Peyer's patch (tissue), 4 donors: Measurements from ENCODE around the gene PHAX. TPM values are rescaled to one million over a fixed set of nuclear protein-coding genes. Genes with fewer than 3 reads are reported as not detected.

Experiments
- DNase-seq, 3 donors: peaks; one replicate each; pipeline ENCODE4 v3.0.0-alpha.2; 2017 to 2019
- H3K27ac ChIP-seq, 4 donors: fragments of 200-600 bp; sonication (generic); one replicate each; pipeline ENCODE4 v1.5.1; 2016 to 2019
- H3K27me3 ChIP-seq, 2 donors: fragments of 200-600 bp; sonication (generic); one replicate each; pipeline ENCODE4 v1.5.1; 2019
- H3K36me3 ChIP-seq, 3 donors: fragments of 200-600 bp; sonication (generic); one replicate each; pipeline ENCODE4 v1.5.1; 2016 to 2019
- H3K4me1 ChIP-seq, 4 donors: fragments of 200-600 bp; sonication (generic); one replicate each; pipeline ENCODE4 v1.5.1; 2016 to 2019
- H3K4me3 ChIP-seq, 4 donors: fragments of 200-600 bp; sonication (generic); 1 replicate in 3 of 4; 2 replicates in 1 of 4; pipeline ENCODE4 v1.5.1; 2016 to 2019; ENCODE audit warnings: mild to moderate bottlenecking in 1 of 4
- H3K9me3 ChIP-seq, 4 donors: fragments of 200-600 bp; sonication (generic); one replicate each; pipeline ENCODE4 v1.5.1; 2016 to 2019; ENCODE audit warnings: mild to moderate bottlenecking in 1 of 4
- POLR2A ChIP-seq, 2 donors: fragments of 450-650 bp; IDR thresholded peaks; one replicate each; pipeline ENCODE4 v1.5.1; 2017; ENCODE audit warnings: antibody characterized with exemption in 2 of 2, mild to moderate bottlenecking in 2 of 2, moderate library complexity in 2 of 2
- total RNA-seq, 4 donors: library from RNA; depleted of rRNA; stranded (reverse); fragments of >200 nt; gene quantifications; one replicate each; pipeline ENCODE4 v1.1.0, GENCODE V29; 2016
- TF ChIP-seq, protein P1 (sequence below), 6 experiments: fragments of 450-650 bp in 4 of 6; fragments of 200-600 bp in 2 of 6; sonication (generic) in 1 of 6; IDR thresholded peaks; one replicate each; pipeline ENCODE4 v1.5.1; 2017 to 2019; ENCODE audit warnings: antibody characterized with exemption in 6 of 6, mild to moderate bottlenecking in 3 of 6, moderate library complexity in 1 of 6

The PHAX gene
- total RNA-seq, 4 donors from 2014 or later: 25.6 to 31.4 (median 27.4) TPM

DNA sequence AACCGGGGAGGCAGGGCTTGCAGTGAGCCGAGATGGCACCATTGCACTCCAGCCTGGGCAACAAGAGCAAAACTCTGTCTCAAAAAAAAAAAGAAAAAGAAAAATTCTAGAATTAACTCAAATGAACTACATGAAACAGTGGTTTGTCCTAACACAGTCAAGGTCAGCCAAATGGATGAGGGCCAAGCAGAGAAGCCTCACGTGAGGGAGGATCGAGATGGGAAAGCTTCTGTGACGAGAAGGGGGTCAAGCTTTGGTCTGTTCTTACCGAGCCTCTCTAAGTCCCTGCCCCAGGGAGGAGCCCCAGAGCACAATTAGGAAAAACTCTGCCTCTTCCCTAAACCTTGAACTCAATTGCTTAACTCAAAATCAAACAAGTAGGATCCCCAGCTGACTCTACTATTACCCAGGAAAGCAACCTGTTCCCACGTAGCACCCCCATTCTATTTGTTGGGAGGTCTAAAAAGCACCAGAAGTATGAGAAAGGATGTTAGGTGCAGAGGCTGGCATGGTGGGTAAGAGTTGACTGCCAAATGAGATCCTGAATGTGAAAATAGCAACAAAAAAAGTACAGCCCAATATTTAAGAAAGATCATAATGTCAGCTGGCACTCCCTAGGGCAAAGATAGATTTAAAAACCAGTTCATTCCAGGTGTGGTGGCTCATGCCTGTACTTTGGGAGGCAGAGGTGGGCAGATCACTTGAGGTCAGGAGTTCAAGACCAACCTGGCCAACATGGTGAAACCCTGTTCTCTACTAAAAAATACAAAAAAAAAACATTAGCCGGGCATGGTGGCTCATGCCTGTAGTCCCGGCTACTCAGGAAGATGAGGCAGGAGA is 13.0 kb upstream of the PHAX start:
- TF ChIP-seq, protein P1, sequence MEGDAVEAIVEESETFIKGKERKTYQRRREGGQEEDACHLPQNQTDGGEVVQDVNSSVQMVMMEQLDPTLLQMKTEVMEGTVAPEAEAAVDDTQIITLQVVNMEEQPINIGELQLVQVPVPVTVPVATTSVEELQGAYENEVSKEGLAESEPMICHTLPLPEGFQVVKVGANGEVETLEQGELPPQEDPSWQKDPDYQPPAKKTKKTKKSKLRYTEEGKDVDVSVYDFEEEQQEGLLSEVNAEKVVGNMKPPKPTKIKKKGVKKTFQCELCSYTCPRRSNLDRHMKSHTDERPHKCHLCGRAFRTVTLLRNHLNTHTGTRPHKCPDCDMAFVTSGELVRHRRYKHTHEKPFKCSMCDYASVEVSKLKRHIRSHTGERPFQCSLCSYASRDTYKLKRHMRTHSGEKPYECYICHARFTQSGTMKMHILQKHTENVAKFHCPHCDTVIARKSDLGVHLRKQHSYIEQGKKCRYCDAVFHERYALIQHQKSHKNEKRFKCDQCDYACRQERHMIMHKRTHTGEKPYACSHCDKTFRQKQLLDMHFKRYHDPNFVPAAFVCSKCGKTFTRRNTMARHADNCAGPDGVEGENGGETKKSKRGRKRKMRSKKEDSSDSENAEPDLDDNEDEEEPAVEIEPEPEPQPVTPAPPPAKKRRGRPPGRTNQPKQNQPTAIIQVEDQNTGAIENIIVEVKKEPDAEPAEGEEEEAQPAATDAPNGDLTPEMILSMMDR (IDR thresholded peaks at IDR 0.05): no peak
- no peak for TF ChIP-seq POLR2A (IDR thresholded peaks at IDR 0.05)
- Histone ChIP-seq H3K9me3 (no peaks in the 10 kb centered on the region), H3K27me3 (no peaks in the 10 kb centered on the region), H3K4me1 (no peaks in the 10 kb centered on the region), H3K36me3 (peaks cover 0 to 8% (median 0%) of the 10 kb centered on the region in 3 donors), H3K4me3 (no peak overlapping the region), H3K27ac (no peak overlapping the region)
- DNase-seq: no peak

DNA sequence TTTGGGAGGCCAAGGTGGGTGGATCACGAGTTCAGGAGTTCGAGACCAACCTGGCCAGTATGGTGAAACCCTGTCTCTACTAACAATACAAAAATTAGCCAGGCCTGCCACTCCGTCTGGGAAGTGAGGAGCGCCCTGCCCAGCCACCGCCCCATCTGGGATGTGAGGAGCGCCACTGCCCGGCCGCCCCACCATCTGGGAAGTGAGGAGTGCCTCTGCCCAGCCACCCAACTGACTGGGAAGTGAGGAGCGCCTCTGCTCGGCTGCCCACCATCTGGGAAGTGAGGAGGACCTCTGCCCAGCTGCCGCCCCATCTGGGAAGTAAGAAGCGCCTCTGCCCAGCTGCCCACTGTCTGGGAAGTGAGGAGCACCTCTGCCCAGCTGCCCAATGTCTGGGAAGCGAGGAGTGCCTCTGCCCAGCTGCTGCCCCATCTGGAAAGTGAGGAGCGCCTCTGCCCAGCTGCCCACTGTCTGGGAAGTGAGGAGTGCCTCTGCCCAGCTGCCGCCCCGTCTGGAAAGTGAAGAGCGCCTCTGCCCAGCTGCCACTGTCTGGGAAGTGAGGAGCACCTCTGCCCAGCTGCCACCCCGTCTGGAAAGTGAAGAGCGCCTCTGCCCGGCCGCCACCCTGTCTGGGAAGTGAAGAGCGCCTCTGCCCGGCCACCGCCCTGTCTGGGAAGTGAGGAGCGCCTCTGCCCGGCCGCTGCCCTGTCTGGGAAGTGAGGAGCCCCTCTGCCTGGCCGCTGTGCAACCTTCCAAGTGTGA is 11.0 kb upstream of the PHAX start:
- Histone ChIP-seq H3K4me3 (no peak overlapping the region), H3K27ac (no peak overlapping the region), H3K9me3 (no peaks in the 10 kb centered on the region), H3K27me3 (no peaks in the 10 kb centered on the region), H3K4me1 (peaks cover 0 to 12% (median 1%) of the 10 kb centered on the region in 4 donors), H3K36me3 (peaks cover 0 to 8% (median 0%) of the 10 kb centered on the region in 3 donors)
- no peak for DNase-seq
- no peak for TF ChIP-seq POLR2A (IDR thresholded peaks at IDR 0.05)
- TF ChIP-seq, protein P1 (IDR thresholded peaks at IDR 0.05): no peak

DNA sequence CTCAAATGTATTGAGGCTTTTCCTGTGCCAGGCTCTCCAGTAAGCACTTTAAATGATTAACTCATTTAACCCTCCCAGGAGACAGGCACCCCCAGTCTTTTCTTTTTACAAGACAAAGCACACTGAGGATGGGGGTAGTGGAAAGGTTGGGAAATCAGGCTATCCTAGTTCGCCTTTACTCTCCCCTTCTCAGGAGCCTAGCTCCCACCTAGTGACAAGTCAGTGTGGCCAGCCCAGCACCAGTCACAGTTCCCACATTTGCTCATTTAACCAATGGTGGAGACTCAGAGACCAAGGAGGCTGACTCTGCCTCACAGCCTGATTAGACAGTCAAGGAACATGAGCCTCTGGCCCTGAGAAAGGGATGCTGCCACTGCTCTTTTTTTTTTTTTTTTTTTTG is 9.2 kb upstream of the PHAX start:
- DNase-seq: no peak
- H3K9me3 ChIP-seq: no peaks in the 10 kb centered on the region
- TF ChIP-seq, protein P1 (IDR thresholded peaks at IDR 0.05): no peak
- TF ChIP-seq POLR2A (IDR thresholded peaks at IDR 0.05): no peak
- H3K27me3 ChIP-seq: no peaks in the 10 kb centered on the region
- H3K27ac ChIP-seq: no peak overlapping the region
- no peak overlapping the region for H3K4me3 ChIP-seq
- peaks cover 0 to 8% (median 0%) of the 10 kb centered on the region in 3 donors for H3K36me3 ChIP-seq
- H3K4me1 ChIP-seq: peaks cover 0 to 12% (median 4%) of the 10 kb centered on the region in 4 donors

DNA sequence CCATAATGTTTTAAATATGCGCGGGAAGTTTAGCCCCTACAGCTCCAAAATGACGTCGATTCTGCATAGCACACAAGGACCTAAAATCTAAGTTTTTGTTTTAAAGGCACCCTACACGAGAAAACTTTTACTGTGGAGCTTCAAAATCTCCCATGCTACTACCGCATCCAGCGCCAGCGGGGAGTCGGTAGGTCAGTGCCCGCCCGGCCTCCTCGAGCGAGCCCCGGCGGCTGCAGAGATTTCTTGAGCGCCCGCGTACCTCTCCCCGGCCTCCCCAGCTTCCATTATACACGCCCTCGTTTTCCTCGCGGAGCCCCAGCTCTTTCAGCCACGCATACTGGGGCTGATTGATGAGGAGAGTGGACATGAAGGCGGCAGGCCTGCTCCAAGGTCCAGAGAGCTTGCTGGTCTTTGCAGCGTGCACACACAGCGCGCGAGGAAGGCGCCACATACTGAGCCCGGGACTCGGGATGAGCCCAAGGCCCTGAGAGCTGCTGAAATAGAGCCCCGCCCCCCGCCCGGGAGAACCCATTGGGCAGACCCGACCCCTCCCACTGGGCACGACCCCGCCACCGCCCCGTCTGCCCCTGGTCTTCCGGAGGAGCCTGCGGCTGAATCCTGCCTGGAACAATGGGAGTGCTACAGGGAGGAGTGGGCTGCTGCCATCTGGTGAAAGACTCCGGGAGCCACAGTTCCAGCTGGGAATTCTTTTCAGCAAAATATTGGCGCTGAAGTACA is 5.8 kb upstream of the PHAX start, which contains the start of gene ALDH7A1:
Gene ALDH7A1 (minus strand): TSS at position 472 of the 738 bp plus-strand sequence. CDS start 21 bp downstream, at position 451.
- peak within 1 kb of the TSS; percentile 46 to 73 (median 58) for H3K4me3 ChIP-seq
- no peaks in the 10 kb centered on the region for H3K36me3 ChIP-seq
- TF ChIP-seq, protein P1 (IDR thresholded peaks at IDR 0.05): peak in 3 of 6 experiments; percentile 34 to 53 (median 42)
- TF ChIP-seq POLR2A (IDR thresholded peaks at IDR 0.05): peak in 1 of 2 donors; percentile 41
- H3K27ac ChIP-seq: peak within 1 kb of the TSS; percentile 48 to 73 (median 66)
- peaks cover 0 to 12% (median 4%) of the 10 kb centered on the region in 4 donors for H3K4me1 ChIP-seq
- no peaks in the 10 kb centered on the region for H3K27me3 ChIP-seq
- no peaks in the 10 kb centered on the region for H3K9me3 ChIP-seq
- peak; percentile 63 to 92 (median 90) for DNase-seq

DNA sequence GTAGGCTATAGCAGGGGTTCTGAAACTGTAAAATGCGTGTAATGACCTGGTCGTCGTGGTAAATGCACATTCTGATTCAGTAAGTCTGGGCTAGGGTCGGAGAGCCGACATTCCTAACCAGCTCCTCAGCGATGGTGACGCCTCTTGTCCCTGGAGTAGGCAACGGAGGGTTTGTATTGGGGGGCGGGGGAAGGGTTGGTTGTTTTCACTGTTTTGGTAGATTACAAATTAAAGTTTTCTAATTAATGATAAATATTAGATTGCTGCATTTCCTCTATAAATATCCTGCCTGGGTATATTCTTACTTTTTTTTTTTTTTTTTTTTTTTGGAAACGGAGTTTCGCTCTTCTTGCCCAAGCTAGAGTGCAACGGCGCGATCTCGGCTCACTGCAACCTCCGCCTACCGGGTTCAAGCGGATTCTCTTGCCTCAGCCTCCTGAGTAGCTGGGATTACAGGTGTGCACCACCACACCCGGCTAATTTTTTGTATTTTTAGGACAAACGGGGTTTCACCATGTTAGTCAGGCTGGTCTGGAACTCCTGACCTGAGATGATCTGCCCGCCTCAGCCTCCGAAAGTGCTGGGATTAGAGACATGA is 5.2 kb upstream of the PHAX start:
- no peak for TF ChIP-seq POLR2A (IDR thresholded peaks at IDR 0.05)
- TF ChIP-seq, protein P1 (IDR thresholded peaks at IDR 0.05): no peak
- H3K9me3 ChIP-seq: no peaks in the 10 kb centered on the region
- no peak for DNase-seq
- peak overlapping the region; percentile 48 to 73 (median 66) for H3K27ac ChIP-seq
- peaks cover 0 to 12% (median 4%) of the 10 kb centered on the region in 4 donors for H3K4me1 ChIP-seq
- peak overlapping the region; percentile 46 to 73 (median 58) for H3K4me3 ChIP-seq
- no peaks in the 10 kb centered on the region for H3K36me3 ChIP-seq
- H3K27me3 ChIP-seq: no peaks in the 10 kb centered on the region
